ENCODE data around the gene MACO1.

MACO1 gene

DNA sequence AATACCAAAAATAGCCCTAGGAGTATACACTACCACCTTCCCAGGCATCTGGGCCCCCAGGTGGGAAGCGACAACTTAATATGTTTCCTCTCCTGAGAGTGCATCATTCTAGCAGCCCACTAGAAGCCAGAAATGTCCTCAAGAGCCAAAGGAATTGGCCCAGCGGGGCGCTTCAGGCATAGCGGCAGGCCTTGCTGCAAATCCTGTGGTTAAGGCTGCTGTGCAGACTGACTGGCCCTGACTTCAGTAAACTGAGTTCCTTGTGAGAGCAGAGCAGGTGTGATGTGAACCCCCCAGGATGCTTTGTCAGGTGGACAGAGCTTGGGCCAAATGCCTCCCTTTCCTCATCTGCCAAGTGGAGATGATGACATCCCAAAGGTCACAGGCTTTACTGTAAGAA, 83.0 kb downstream of the MACO1 start:
- H3K9me3 ChIP-seq (ENCODE audit: low read depth, low read length), result no peaks in the 10 kb centered on the region
- no peaks in the 10 kb centered on the region for H3K36me3 ChIP-seq (ENCODE audit: insufficient read depth, low read length)
- TF ChIP-seq EZH2 (IDR thresholded peaks at IDR 0.05), result no peak
- no peak for TF ChIP-seq POLR2AphosphoS5 (IDR thresholded peaks at IDR 0.05; ENCODE audit: borderline replicate concordance, low read depth, low read length)
- DNase-seq (ENCODE audit: low read depth, low spot score), result no peak
- H3K4me3 ChIP-seq, result no peak overlapping the region
- H3K27ac ChIP-seq, result no peak overlapping the region
- no peak overlapping the region for H3K9ac ChIP-seq (ENCODE audit: insufficient read length)

DNA sequence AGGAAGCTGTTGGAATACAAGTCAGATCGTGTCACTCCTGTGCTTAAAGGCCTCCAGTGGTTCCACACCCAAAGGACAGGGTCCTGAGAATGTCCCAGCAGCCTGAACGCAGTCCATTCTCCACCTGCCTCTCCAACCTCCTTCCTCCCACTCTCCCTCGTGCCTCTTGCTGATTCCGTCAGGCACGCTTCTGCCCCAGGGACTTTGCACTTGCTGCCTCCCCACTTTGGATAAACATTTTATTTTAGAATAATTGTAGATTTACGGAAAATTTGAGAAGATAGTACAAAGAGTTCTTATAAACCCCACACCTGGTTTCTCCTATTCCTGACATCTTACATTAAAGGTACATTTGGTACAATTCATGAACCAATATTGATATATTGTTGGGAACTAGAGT, 84.3 kb downstream of the MACO1 start:
- no peak for DNase-seq (ENCODE audit: low read depth, low spot score)
- Histone ChIP-seq H3K27ac (no peak overlapping the region), H3K4me3 (no peak overlapping the region), H3K9me3 (ENCODE audit: low read depth, low read length) (no peaks in the 10 kb centered on the region), H3K9ac (ENCODE audit: insufficient read length) (no peak overlapping the region), H3K36me3 (ENCODE audit: insufficient read depth, low read length) (no peaks in the 10 kb centered on the region)
- TF ChIP-seq EZH2 (IDR thresholded peaks at IDR 0.05) (no peak), FOXP2 (optimal IDR thresholded peaks at IDR 0.05; ENCODE audit: control extremely low read depth, extremely low read length, insufficient read depth) (no peak), POLR2AphosphoS5 (IDR thresholded peaks at IDR 0.05; ENCODE audit: borderline replicate concordance, low read depth, low read length) (no peak)

DNA sequence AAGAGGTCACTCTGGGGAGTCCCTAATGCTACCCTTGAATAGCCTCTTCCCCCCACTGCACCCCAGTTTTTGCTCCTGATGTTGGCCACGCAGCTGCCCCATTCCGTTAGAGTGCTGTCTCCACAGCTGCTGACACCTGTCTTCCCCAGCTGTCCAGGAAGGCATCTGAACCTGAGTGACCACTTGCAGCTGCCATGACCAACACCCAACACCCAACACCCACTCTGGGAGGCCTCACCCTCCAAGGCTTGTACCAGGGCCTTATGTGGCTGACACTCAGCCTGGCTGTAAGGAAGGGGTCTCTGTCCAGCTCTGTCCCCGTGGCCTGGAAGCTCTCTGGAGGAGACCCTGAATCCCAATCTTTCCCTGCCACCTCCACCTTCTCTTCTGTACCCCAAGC, 86.0 kb downstream of the MACO1 start:
- no peaks in the 10 kb centered on the region for H3K36me3 ChIP-seq (ENCODE audit: insufficient read depth, low read length)
- H3K4me3 ChIP-seq, result no peak overlapping the region
- TF ChIP-seq EZH2 (IDR thresholded peaks at IDR 0.05) (no peak), POLR2AphosphoS5 (IDR thresholded peaks at IDR 0.05; ENCODE audit: borderline replicate concordance, low read depth, low read length) (no peak), FOXP2 (optimal IDR thresholded peaks at IDR 0.05; ENCODE audit: control extremely low read depth, extremely low read length, insufficient read depth) (no peak)
- no peak for DNase-seq (ENCODE audit: low read depth, low spot score)
- no peak overlapping the region for H3K9ac ChIP-seq (ENCODE audit: insufficient read length)
- no peak overlapping the region for H3K27ac ChIP-seq
- H3K9me3 ChIP-seq (ENCODE audit: low read depth, low read length), result no peaks in the 10 kb centered on the region

DNA sequence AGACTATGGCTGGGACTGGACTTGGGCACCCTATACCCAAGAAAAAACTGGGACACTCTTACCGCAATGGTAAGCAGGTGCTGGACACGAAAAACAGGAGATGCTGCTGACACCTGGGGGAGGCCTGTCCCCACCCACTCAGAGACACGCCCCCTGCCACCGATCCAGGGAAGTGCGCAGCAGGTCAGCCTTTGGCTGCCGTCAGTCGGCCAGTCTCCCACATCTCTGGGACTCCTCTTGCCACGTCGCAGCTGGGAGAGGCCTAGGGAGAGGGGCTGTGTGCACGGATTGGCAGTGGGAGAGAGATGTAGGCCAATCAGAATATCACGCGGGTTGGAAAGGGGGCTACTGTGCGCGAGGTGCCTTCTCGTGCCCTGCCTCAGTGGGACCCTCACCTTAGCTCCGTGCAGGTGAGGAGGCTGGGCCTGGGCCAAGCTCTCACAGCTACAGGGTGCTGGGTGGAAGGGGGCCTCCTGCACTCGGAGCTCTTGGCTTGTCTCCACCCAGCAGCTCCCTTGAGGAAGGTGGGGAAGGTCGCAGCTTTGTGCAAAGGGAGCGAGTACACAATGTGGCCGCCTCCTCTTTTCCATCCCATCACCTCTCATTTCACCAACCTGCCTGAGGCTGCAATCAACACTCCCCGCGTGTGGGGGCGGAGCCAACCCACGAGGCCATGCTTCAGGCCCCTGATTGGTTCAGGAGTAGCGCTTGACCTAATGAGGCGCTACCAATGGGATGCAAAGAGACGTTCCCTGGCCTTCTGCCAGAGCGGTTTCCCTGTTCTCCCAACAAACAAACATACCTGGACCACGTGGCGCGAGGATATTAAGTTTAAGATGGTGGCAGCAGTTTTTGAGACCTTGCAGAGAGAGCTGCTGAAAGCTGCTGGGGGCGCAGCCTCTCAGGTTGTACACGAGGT, 87.0 kb downstream of the MACO1 start:
- H3K4me3 ChIP-seq, result no peak overlapping the region
- TF ChIP-seq EZH2 (IDR thresholded peaks at IDR 0.05) (no peak), POLR2AphosphoS5 (IDR thresholded peaks at IDR 0.05; ENCODE audit: borderline replicate concordance, low read depth, low read length) (no peak), FOXP2 (optimal IDR thresholded peaks at IDR 0.05; ENCODE audit: control extremely low read depth, extremely low read length, insufficient read depth) (no peak)
- no peak overlapping the region for H3K9ac ChIP-seq (ENCODE audit: insufficient read length)
- H3K9me3 ChIP-seq (ENCODE audit: low read depth, low read length), result no peaks in the 10 kb centered on the region
- H3K36me3 ChIP-seq (ENCODE audit: insufficient read depth, low read length), result no peaks in the 10 kb centered on the region
- DNase-seq (ENCODE audit: low read depth, low spot score), result no peak
- no peak overlapping the region for H3K27ac ChIP-seq

DNA sequence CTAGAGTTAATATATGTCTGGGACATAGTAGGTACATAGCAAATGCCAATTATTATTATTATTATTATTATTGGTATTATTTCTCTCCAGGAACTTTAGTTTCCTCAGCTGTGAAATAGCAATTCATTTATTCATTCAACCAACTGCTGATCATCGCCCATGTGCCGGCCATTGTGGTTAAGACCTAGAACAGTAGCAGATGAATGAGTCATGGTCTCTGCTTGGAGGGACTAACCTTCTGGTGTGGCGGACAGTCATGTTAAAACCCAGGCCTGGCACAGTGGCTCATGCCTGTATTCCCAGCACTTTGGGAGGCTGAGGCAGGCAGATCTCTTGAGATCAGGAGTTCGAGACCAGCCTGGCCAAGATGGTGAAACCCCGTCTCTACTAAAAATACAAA, 88.9 kb downstream of the MACO1 start:
- no peak for DNase-seq (ENCODE audit: low read depth, low spot score)
- no peak overlapping the region for H3K4me3 ChIP-seq
- no peak overlapping the region for H3K27ac ChIP-seq
- no peak overlapping the region for H3K9ac ChIP-seq (ENCODE audit: insufficient read length)
- no peaks in the 10 kb centered on the region for H3K36me3 ChIP-seq (ENCODE audit: insufficient read depth, low read length)
- no peaks in the 10 kb centered on the region for H3K9me3 ChIP-seq (ENCODE audit: low read depth, low read length)
- TF ChIP-seq FOXP2 (optimal IDR thresholded peaks at IDR 0.05; ENCODE audit: control extremely low read depth, extremely low read length, insufficient read depth), result no peak
- no peak for TF ChIP-seq POLR2AphosphoS5 (IDR thresholded peaks at IDR 0.05; ENCODE audit: borderline replicate concordance, low read depth, low read length)
- TF ChIP-seq EZH2 (IDR thresholded peaks at IDR 0.05), result no peak

DNA sequence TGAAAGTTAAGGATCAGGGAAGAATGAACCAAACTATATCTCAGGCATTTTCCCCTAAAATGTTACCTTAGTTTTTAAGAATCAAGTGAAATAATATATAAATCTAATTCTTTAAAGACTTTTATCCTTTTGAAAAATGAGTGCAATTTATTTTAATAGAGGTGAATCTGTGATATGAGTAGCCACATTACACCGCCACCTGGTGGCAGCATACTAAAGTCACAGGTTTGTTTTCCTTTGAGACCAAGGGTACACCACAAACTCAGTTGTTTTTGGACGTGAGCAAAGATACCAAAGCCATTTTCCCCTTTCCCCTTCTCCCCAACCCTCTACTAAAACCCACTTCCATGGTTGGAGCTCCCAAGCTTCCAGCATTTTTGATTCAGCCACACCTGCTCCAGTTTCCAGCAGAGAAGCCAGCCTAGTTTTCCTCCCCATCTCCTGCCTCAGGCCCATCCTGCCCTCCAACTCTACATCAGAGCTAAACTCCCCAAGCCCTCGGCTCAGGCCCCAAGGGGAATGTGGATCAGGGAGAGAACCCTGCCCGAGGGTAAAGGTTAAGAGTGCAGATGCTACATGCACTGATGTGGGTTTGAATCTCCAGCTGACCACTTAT, 89.9 kb downstream of the MACO1 start:
- H3K9ac ChIP-seq (ENCODE audit: insufficient read length), result no peak overlapping the region
- TF ChIP-seq FOXP2 (optimal IDR thresholded peaks at IDR 0.05; ENCODE audit: control extremely low read depth, extremely low read length, insufficient read depth), result no peak
- no peak for TF ChIP-seq POLR2AphosphoS5 (IDR thresholded peaks at IDR 0.05; ENCODE audit: borderline replicate concordance, low read depth, low read length)
- no peak for TF ChIP-seq EZH2 (IDR thresholded peaks at IDR 0.05)
- H3K9me3 ChIP-seq (ENCODE audit: low read depth, low read length), result no peaks in the 10 kb centered on the region
- H3K27ac ChIP-seq, result no peak overlapping the region
- no peak for DNase-seq (ENCODE audit: low read depth, low spot score)
- H3K36me3 ChIP-seq (ENCODE audit: insufficient read depth, low read length), result no peaks in the 10 kb centered on the region
- H3K4me3 ChIP-seq, result no peak overlapping the region

DNA sequence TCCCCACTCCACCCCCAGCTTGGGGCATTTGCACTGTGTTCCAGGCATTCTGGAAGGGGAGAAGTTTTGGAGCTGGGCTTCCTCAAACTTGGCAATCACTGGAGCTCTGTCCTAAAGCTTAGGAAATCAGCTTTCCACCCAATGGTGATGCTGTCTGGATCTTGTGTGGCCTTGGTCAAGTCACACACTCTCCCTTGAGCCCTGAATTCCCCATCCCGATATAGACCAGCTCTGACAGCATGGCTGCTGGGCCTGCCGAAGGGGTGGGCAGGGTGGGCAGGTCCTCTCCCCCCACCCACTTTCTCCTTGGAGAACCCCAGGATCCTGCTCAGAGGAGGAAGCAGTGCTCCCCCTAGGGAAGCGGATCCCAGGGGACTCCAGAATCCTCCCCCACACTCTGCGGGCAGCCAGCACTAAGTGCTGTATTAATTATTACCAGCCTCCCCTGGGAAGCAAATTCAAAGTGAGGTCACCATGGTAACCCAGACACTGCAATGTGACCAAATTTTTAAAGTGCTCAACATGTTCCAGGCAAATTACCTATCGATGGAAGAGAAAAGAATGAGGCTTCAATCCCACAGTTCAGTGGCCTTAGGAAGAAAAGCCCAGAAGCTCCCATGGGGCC, 91.4 kb downstream of the MACO1 start:
- Histone ChIP-seq H3K9me3 (ENCODE audit: low read depth, low read length) (no peaks in the 10 kb centered on the region), H3K4me3 (no peak overlapping the region), H3K9ac (ENCODE audit: insufficient read length) (no peak overlapping the region), H3K36me3 (ENCODE audit: insufficient read depth, low read length) (no peaks in the 10 kb centered on the region), H3K27ac (no peak overlapping the region)
- DNase-seq (ENCODE audit: low read depth, low spot score), result no peak
- no peak for TF ChIP-seq POLR2AphosphoS5 (IDR thresholded peaks at IDR 0.05; ENCODE audit: borderline replicate concordance, low read depth, low read length)
- TF ChIP-seq FOXP2 (optimal IDR thresholded peaks at IDR 0.05; ENCODE audit: control extremely low read depth, extremely low read length, insufficient read depth), result no peak
- no peak for TF ChIP-seq EZH2 (IDR thresholded peaks at IDR 0.05)

DNA sequence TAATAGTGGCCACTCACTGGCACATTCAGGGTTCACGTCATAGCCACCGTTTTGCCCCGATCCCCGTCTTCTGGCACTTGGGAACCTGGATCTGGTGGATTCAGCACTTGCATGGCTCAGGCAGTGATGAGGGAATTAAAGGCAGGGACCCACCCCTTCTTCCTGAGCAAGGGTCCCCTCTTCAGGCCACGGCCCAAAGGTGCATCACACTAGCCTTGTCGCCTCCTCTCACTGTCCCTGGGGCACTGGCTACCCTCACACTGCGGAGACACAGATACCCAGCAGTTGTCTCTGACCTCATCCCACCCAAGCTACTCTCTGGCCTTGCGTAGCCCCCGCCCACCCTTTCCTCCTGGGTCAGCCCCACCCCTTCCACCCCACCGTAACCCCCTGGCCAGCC, 92.8 kb downstream of the MACO1 start:
- no peak for DNase-seq (ENCODE audit: low read depth, low spot score)
- H3K4me3 ChIP-seq, result no peak overlapping the region
- no peak for TF ChIP-seq FOXP2 (optimal IDR thresholded peaks at IDR 0.05; ENCODE audit: control extremely low read depth, extremely low read length, insufficient read depth)
- TF ChIP-seq EZH2 (IDR thresholded peaks at IDR 0.05), result no peak
- no peak for TF ChIP-seq POLR2AphosphoS5 (IDR thresholded peaks at IDR 0.05; ENCODE audit: borderline replicate concordance, low read depth, low read length)

More for the DNA sequence above, 92.8 kb downstream of the MACO1 start:
- Histone ChIP-seq H3K9me3 (ENCODE audit: low read depth, low read length) (no peaks in the 10 kb centered on the region), H3K27ac (no peak overlapping the region), H3K36me3 (ENCODE audit: insufficient read depth, low read length) (no peaks in the 10 kb centered on the region), H3K9ac (ENCODE audit: insufficient read length) (no peak overlapping the region)

Data from SK-N-MC (cell line).